ENCODE results near the gene GOLGA7B.

The GOLGA7B gene

GRCh38 chr10:97901381-97901780 lies 51.7 kb downstream of the GOLGA7B start:
- Histone ChIP-seq H2AFZ (ENCODE audit: low read depth) (no peak overlapping the region), H3K27ac (no peak overlapping the region), H3K36me3 (ENCODE audit: insufficient read depth) (no peaks in the 10 kb centered on the region), H3K27me3 (ENCODE audit: insufficient read depth, low read depth) (peaks cover 36% of the 10 kb centered on the region), H3K4me3 (IDR thresholded peaks at IDR 0.05; ENCODE audit: insufficient read depth, low read depth, low read length) (no peak overlapping the region), H4K20me1 (ENCODE audit: insufficient read depth) (no peaks in the 10 kb centered on the region), H3K4me1 (ENCODE audit: low read depth, poor library complexity, severe bottlenecking) (no peaks in the 10 kb centered on the region), H3K79me2 (ENCODE audit: insufficient read depth, low read depth) (no peaks in the 10 kb centered on the region), H3K4me2 (no peak overlapping the region), H3K9ac (no peak overlapping the region)
- no peak for TF ChIP-seq CTCF (conservative IDR thresholded peaks at IDR 0.05; ENCODE audit: low read depth, low read length)

- no peaks in the 10 kb centered on the region for H4K20me1 ChIP-seq (ENCODE audit: insufficient read depth)
- no peaks in the 10 kb centered on the region for H3K4me1 ChIP-seq (ENCODE audit: low read depth, poor library complexity, severe bottlenecking)
- no peak overlapping the region for H3K4me2 ChIP-seq
- no peak overlapping the region for H2AFZ ChIP-seq (ENCODE audit: low read depth)
- no peaks in the 10 kb centered on the region for H3K79me2 ChIP-seq (ENCODE audit: insufficient read depth, low read depth)
- H3K9ac ChIP-seq: no peak overlapping the region
- no peaks in the 10 kb centered on the region for H3K36me3 ChIP-seq (ENCODE audit: insufficient read depth)
- peaks cover 38% of the 10 kb centered on the region for H3K27me3 ChIP-seq (ENCODE audit: insufficient read depth, low read depth)
- TF ChIP-seq CTCF (conservative IDR thresholded peaks at IDR 0.05; ENCODE audit: low read depth, low read length): no peak
- no peak overlapping the region for H3K4me3 ChIP-seq (IDR thresholded peaks at IDR 0.05; ENCODE audit: insufficient read depth, low read depth, low read length)
- no peak overlapping the region for H3K27ac ChIP-seq
These were observed 53.7 kb downstream of the GOLGA7B start for GRCh38 chr10:97903128-97904017.

GRCh38 chr10:97904018-97904381 lies 54.4 kb downstream of the GOLGA7B start:
- Histone ChIP-seq H3K27me3 (ENCODE audit: insufficient read depth, low read depth) (peaks cover 44% of the 10 kb centered on the region), H3K9ac (no peak overlapping the region), H4K20me1 (ENCODE audit: insufficient read depth) (no peaks in the 10 kb centered on the region), H3K4me2 (no peak overlapping the region), H3K36me3 (ENCODE audit: insufficient read depth) (no peaks in the 10 kb centered on the region), H3K79me2 (ENCODE audit: insufficient read depth, low read depth) (no peaks in the 10 kb centered on the region), H3K4me1 (ENCODE audit: low read depth, poor library complexity, severe bottlenecking) (no peaks in the 10 kb centered on the region), H2AFZ (ENCODE audit: low read depth) (no peak overlapping the region), H3K27ac (no peak overlapping the region), H3K4me3 (IDR thresholded peaks at IDR 0.05; ENCODE audit: insufficient read depth, low read depth, low read length) (no peak overlapping the region)
- no peak for TF ChIP-seq CTCF (conservative IDR thresholded peaks at IDR 0.05; ENCODE audit: low read depth, low read length)

- no peak overlapping the region for H3K4me2 ChIP-seq
- no peak overlapping the region for H3K9ac ChIP-seq
- H3K4me1 ChIP-seq (ENCODE audit: low read depth, poor library complexity, severe bottlenecking): no peaks in the 10 kb centered on the region
- no peaks in the 10 kb centered on the region for H4K20me1 ChIP-seq (ENCODE audit: insufficient read depth)
- H3K79me2 ChIP-seq (ENCODE audit: insufficient read depth, low read depth): no peaks in the 10 kb centered on the region
- peaks cover 47% of the 10 kb centered on the region for H3K27me3 ChIP-seq (ENCODE audit: insufficient read depth, low read depth)
- no peak for TF ChIP-seq CTCF (conservative IDR thresholded peaks at IDR 0.05; ENCODE audit: low read depth, low read length)
- no peak overlapping the region for H2AFZ ChIP-seq (ENCODE audit: low read depth)
- H3K36me3 ChIP-seq (ENCODE audit: insufficient read depth): no peaks in the 10 kb centered on the region
- no peak overlapping the region for H3K4me3 ChIP-seq (IDR thresholded peaks at IDR 0.05; ENCODE audit: insufficient read depth, low read depth, low read length)
- no peak overlapping the region for H3K27ac ChIP-seq
These were observed 54.9 kb downstream of the GOLGA7B start for GRCh38 chr10:97904576-97904975.

Data from KMS-11 (cell line).